GM10266 (cell line): ENCODE measurements around the gene ZBTB49.
"Not testable (repeated sequence)": the region's sequence is repeated elsewhere in the genome, so short reads cannot be mapped to it uniquely, and the experiment has no call there.

Experiments used
- DNase-seq: peaks from one replicate; pipeline ENCODE4 v3.0.0; 2012; ENCODE audit errors: extremely low spot score
- CTCF ChIP-seq: IDR thresholded peaks from 2 replicates; pipeline ENCODE4 v1.5.1; 2012; ENCODE audit warnings: mild to moderate bottlenecking, low read depth; ENCODE audit not compliant: control insufficient read depth, insufficient read depth; ENCODE audit errors: missing control alignments

ZBTB49 gene, protein sequence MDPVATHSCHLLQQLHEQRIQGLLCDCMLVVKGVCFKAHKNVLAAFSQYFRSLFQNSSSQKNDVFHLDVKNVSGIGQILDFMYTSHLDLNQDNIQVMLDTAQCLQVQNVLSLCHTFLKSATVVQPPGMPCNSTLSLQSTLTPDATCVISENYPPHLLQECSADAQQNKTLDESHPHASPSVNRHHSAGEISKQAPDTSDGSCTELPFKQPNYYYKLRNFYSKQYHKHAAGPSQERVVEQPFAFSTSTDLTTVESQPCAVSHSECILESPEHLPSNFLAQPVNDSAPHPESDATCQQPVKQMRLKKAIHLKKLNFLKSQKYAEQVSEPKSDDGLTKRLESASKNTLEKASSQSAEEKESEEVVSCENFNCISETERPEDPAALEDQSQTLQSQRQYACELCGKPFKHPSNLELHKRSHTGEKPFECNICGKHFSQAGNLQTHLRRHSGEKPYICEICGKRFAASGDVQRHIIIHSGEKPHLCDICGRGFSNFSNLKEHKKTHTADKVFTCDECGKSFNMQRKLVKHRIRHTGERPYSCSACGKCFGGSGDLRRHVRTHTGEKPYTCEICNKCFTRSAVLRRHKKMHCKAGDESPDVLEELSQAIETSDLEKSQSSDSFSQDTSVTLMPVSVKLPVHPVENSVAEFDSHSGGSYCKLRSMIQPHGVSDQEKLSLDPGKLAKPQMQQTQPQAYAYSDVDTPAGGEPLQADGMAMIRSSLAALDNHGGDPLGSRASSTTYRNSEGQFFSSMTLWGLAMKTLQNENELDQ

GRCh38 chr4:4289941-4290850 lies at the start of gene ZBTB49, which contains the start of gene LYAR:
TSS of gene ZBTB49 (plus strand) at chr4:4290251. CDS start at chr4:4299946, 9,695 bp downstream.
TSS of gene LYAR (minus strand) at chr4:4290154. CDS start at chr4:4283742, 6,412 bp downstream.
- peak; percentile 94 for DNase-seq

DNA sequence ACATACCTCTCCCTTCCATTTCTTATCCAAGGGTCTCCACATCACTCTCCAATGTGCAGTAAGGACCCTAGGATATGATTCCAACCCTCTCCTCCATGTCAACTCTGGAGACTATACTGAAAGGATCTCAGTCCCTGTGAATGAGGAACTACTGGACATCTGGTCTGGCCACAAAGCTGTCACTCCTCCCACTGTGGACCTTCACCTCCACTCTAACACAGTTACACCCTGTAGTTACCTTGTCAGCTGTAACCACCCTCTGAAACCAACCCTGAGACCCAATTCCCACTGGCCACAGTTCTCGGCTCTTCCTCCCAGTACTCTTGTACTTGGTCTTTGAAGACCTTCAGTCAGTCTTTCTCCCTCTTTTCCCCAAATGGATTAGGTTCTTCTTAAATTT lies 44.9 kb upstream of the ZBTB49 start:
- TF ChIP-seq CTCF = no peak
- DNase-seq = no peak

More at GRCh38 chr4:4289941-4290850, at the start of gene ZBTB49, which contains the start of gene LYAR:
- TF ChIP-seq CTCF = no peak

- TF ChIP-seq CTCF = no peak
- no peak for DNase-seq
These were observed 42.4 kb upstream of the ZBTB49 start for GRCh38 chr4:4247696-4248028.

DNA sequence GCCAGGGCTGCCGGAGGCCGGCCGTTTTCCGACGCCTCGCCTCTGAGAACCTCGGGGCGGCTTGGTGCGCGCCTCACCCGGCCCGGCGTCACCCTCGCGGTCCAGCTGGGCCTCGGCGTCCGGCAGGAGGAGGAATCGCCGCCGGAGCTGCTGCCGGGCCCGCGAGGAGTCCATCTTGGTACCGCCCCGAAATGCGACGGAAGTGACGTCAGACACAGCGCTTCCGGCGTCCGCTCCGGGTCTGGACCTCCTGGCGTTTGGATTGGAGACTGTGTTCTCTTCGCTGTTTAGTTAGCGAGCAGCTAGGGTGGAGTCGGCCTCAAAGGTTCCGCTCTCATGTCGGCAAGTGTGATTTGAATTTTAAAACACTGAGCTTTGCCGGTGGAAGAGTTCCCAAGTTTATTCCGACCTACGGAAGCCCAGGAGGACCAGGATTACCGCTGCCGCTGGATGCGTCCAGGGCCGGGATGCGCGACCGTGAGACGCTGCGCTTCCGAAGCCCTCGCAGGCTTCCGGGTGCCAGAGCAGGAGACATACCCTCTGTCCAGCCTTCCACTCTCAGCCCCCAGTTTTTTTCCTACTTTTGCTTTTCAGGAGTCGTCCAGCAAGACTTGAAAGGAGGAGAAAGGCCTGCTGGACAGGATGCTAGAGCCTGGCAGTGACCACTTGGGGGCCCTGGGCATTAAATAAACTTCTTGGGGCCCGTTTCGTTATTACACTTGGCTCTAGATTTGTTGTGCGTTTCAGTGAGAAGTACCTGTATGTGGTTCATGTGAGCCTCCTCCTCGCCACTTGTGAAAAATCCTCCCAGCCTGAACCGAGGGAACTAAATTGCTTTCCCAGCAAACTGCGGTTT lies 41.8 kb upstream of the ZBTB49 start, which contains the start of gene TMEM128:
TMEM128 (minus strand) TSS at position 195 of the 856 bp plus-strand sequence; CDS start at position 174, 21 bp downstream.
- peak; percentile 94 for DNase-seq

DNA sequence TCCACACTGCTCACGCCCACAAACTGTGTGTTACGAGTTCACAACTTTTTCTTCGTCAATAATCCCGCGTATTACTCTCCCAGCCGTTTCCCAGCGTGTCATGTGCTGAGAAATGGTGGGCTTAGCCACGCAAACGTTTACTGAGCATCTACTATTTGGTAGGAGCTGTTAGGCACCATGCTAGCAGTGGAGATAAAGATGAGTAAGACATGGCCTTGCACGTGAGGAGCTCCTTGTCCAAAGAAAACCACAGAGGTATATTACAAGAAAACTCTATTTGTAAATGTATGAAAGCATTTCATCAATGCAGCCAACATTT lies 41.2 kb upstream of the ZBTB49 start:
- DNase-seq = no peak
- no peak for TF ChIP-seq CTCF

More for the DNA sequence above, 41.8 kb upstream of the ZBTB49 start, which contains the start of gene TMEM128:
- no peak for TF ChIP-seq CTCF

GRCh38 chr4:4249342-4249741 lies 40.7 kb upstream of the ZBTB49 start:
- not testable (repeated sequence) for DNase-seq

- TF ChIP-seq CTCF = no peak
- no peak for DNase-seq
These were observed 40.2 kb upstream of the ZBTB49 start for GRCh38 chr4:4249866-4250265.
